ENCODE data around the gene EXOC6.

The EXOC6 gene

GRCh38 chr10:93079663-93080349 lies 231.5 kb downstream of the EXOC6 start:
- Histone ChIP-seq H2AK5ac (ENCODE audit: low read length) (peak overlapping the region; percentile 61), H4K8ac (ENCODE audit: low read depth, low read length) (peak overlapping the region; percentile 40), H2BK5ac (ENCODE audit: low read depth, low read length, poor library complexity) (no peak overlapping the region), H3K4me1 (ENCODE audit: control insufficient read depth in 1 of 2, insufficient read depth in 2 of 2, low read length in 2 of 2) (peaks cover 21 to 22% of the 10 kb centered on the region in 2 experiments), H3K23ac (ENCODE audit: low read length) (no peak overlapping the region), H2AFZ (ENCODE audit: insufficient read depth, low read length, poor library complexity) (no peak overlapping the region), H3K9ac (ENCODE audit: low read length) (no peak overlapping the region), H3K27me3 (ENCODE audit: insufficient read depth, low read length) (peaks cover 5% of the 10 kb centered on the region), H3K18ac (ENCODE audit: low read length) (no peak overlapping the region), H3K27ac (ENCODE audit: low read depth, low read length) (no peak overlapping the region), H4K91ac (ENCODE audit: low read depth, low read length) (peak overlapping the region; percentile 80), H3K14ac (ENCODE audit: low read length) (peak overlapping the region; percentile 33), H3K36me3 (ENCODE audit: control insufficient read depth in 1 of 2, insufficient read depth in 2 of 2, low read length in 2 of 2) (no peaks in the 10 kb centered on the region), H2BK120ac (ENCODE audit: insufficient read depth, low read length, poor library complexity) (peak overlapping the region; percentile 52), H3K79me2 (ENCODE audit: control insufficient read depth, insufficient read depth, low read length, poor library complexity) (peaks cover 2% of the 10 kb centered on the region), H3K4me3 (ENCODE audit: low read depth, low read length) (no peak overlapping the region), H3K4ac (ENCODE audit: low read depth, low read length) (no peak overlapping the region), H4K12ac (ENCODE audit: low read depth, low read length) (no peak overlapping the region), H3K9me3 (ENCODE audit: insufficient read depth, low read depth, low read length) (no peaks in the 10 kb centered on the region), H2BK12ac (ENCODE audit: low read length) (peak overlapping the region; percentile 55), H3K4me2 (ENCODE audit: low read length) (no peak overlapping the region), H3K79me1 (ENCODE audit: low read length) (peaks cover 23% of the 10 kb centered on the region)
- WGBS (ENCODE audit: extremely low coverage, insufficient coverage, insufficient read length) = no CpG with 5 or more reads among the region's 9 CpGs
- DNase-seq = no peak

DNA sequence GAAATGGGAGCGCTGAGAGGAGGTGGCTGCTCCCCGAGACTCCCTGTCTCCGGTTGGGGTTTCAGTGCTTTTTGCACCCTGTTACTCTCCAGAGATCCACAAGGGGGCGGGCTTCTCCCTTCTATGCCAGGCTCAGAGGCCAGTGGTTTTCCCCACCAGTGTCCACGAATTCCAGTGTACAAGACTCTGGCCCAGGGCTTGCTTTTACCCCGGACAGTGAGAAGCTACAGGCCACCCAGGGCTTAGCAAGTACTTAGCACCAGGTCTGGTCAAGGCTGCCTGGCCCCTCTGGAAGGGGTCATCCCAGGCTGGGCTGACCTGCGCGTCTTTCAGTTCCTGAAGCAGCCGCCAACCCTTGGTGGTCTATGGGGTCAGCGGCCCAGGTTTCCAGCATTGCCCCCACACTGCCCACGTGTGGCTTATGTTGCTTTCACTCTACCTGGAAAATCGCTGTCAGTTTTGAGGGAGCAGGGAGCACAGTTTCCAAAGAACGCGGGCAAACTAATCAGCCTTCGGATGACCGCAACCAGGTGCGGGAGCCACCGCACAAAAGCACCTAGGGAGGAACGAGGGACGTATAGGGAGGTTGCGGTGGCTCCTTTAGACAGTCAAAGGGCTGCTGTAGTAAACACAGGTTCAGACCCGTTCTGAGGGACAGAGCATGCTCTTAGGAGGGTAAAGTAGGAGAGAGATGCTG lies 232.2 kb downstream of the EXOC6 start:
- Histone ChIP-seq H3K27me3 (ENCODE audit: insufficient read depth, low read length) (no peaks in the 10 kb centered on the region), H3K36me3 (ENCODE audit: control insufficient read depth in 1 of 2, insufficient read depth in 2 of 2, low read length in 2 of 2) (no peaks in the 10 kb centered on the region), H2BK5ac (ENCODE audit: low read depth, low read length, poor library complexity) (peak overlapping the region; percentile 70), H4K91ac (ENCODE audit: low read depth, low read length) (peak overlapping the region; percentile 91), H2AK5ac (ENCODE audit: low read length) (peak overlapping the region; percentile 70), H3K4ac (ENCODE audit: low read depth, low read length) (peak overlapping the region; percentile 10), H3K18ac (ENCODE audit: low read length) (peak overlapping the region; percentile 56), H3K4me3 (ENCODE audit: low read depth, low read length) (no peak overlapping the region), H3K79me1 (ENCODE audit: low read length) (peaks cover 19% of the 10 kb centered on the region), H3K9me3 (ENCODE audit: insufficient read depth, low read depth, low read length) (no peaks in the 10 kb centered on the region), H2AFZ (ENCODE audit: insufficient read depth, low read length, poor library complexity) (no peak overlapping the region), H2BK12ac (ENCODE audit: low read length) (peak overlapping the region; percentile 95), H3K27ac (ENCODE audit: low read depth, low read length) (peak overlapping the region; percentile 0), H3K23ac (ENCODE audit: low read length) (no peak overlapping the region), H3K4me1 (ENCODE audit: control insufficient read depth in 1 of 2, insufficient read depth in 2 of 2, low read length in 2 of 2) (peaks cover 17 to 18% of the 10 kb centered on the region in 2 experiments), H2BK120ac (ENCODE audit: insufficient read depth, low read length, poor library complexity) (peak overlapping the region; percentile 87), H3K4me2 (ENCODE audit: low read length) (no peak overlapping the region), H3K79me2 (ENCODE audit: control insufficient read depth, insufficient read depth, low read length, poor library complexity) (no peaks in the 10 kb centered on the region), H3K14ac (ENCODE audit: low read length) (peak overlapping the region; percentile 71), H4K8ac (ENCODE audit: low read depth, low read length) (peak overlapping the region; percentile 40), H4K12ac (ENCODE audit: low read depth, low read length) (peak overlapping the region; percentile 38), H3K9ac (ENCODE audit: low read length) (no peak overlapping the region)
- DNase-seq = peak in 1 of 2 donors; percentile 58
- no CpG with 5 or more reads among the region's 22 CpGs for WGBS (ENCODE audit: extremely low coverage, insufficient coverage, insufficient read length)

- Histone ChIP-seq H2AFZ (ENCODE audit: insufficient read depth, low read length, poor library complexity) (no peak overlapping the region), H2BK12ac (ENCODE audit: low read length) (peak overlapping the region; percentile 95), H3K79me1 (ENCODE audit: low read length) (peaks cover 15% of the 10 kb centered on the region), H3K23ac (ENCODE audit: low read length) (no peak overlapping the region), H4K12ac (ENCODE audit: low read depth, low read length) (no peak overlapping the region), H3K79me2 (ENCODE audit: control insufficient read depth, insufficient read depth, low read length, poor library complexity) (no peaks in the 10 kb centered on the region), H2BK5ac (ENCODE audit: low read depth, low read length, poor library complexity) (peak overlapping the region; percentile 70), H4K8ac (ENCODE audit: low read depth, low read length) (no peak overlapping the region), H3K9ac (ENCODE audit: low read length) (no peak overlapping the region), H3K9me3 (ENCODE audit: insufficient read depth, low read depth, low read length) (no peaks in the 10 kb centered on the region), H3K14ac (ENCODE audit: low read length) (peak overlapping the region; percentile 57), H4K91ac (ENCODE audit: low read depth, low read length) (peak overlapping the region; percentile 91), H3K4me3 (ENCODE audit: low read depth, low read length) (no peak overlapping the region), H3K4me2 (ENCODE audit: low read length) (no peak overlapping the region), H2AK5ac (ENCODE audit: low read length) (peak overlapping the region; percentile 17), H3K18ac (ENCODE audit: low read length) (peak overlapping the region; percentile 38), H3K27me3 (ENCODE audit: insufficient read depth, low read length) (no peaks in the 10 kb centered on the region), H3K4ac (ENCODE audit: low read depth, low read length) (no peak overlapping the region), H3K27ac (ENCODE audit: low read depth, low read length) (no peak overlapping the region), H3K36me3 (ENCODE audit: control insufficient read depth in 1 of 2, insufficient read depth in 2 of 2, low read length in 2 of 2) (no peaks in the 10 kb centered on the region), H2BK120ac (ENCODE audit: insufficient read depth, low read length, poor library complexity) (peak overlapping the region; percentile 87), H3K4me1 (ENCODE audit: control insufficient read depth in 1 of 2, insufficient read depth in 2 of 2, low read length in 2 of 2) (peaks cover 12 to 14% of the 10 kb centered on the region in 2 experiments)
- no peak for DNase-seq
- no CpG with 5 or more reads among the region's 3 CpGs for WGBS (ENCODE audit: extremely low coverage, insufficient coverage, insufficient read length)
Observed at GRCh38 chr10:93081318-93081717, 233.0 kb downstream of the EXOC6 start.

DNA sequence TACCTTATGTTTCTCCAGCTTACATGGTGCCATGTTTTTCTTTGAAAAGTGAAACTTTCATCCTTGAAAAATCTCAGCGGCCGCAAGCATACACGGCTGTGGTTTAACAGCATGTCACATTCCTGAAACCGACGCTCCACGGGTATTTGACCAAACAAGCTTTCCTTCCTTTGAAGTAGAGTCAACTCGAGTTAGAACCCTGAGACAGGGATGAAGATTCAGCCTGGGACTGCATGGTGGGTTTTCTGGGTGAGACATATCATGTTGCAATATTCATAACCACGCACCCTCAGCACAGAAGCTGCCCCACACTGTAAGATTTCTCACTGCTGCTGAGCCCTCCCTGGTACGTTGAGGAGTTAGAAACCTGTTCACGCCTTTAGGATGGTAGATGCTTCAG lies 233.5 kb downstream of the EXOC6 start:
- no peak overlapping the region for H4K91ac ChIP-seq (ENCODE audit: low read depth, low read length)

More for the DNA sequence above, 233.5 kb downstream of the EXOC6 start:
- H4K8ac ChIP-seq (ENCODE audit: low read depth, low read length) = no peak overlapping the region
- no peak overlapping the region for H3K27ac ChIP-seq (ENCODE audit: low read depth, low read length)
- H2AFZ ChIP-seq (ENCODE audit: insufficient read depth, low read length, poor library complexity) = no peak overlapping the region
- H4K12ac ChIP-seq (ENCODE audit: low read depth, low read length) = no peak overlapping the region
- WGBS (ENCODE audit: extremely low coverage, insufficient coverage, insufficient read length) = no CpG with 5 or more reads among the region's 10 CpGs
- H3K23ac ChIP-seq (ENCODE audit: low read length) = no peak overlapping the region
- H2BK120ac ChIP-seq (ENCODE audit: insufficient read depth, low read length, poor library complexity) = no peak overlapping the region
- no peaks in the 10 kb centered on the region for H3K36me3 ChIP-seq (ENCODE audit: control insufficient read depth in 1 of 2, insufficient read depth in 2 of 2, low read length in 2 of 2)
- no peaks in the 10 kb centered on the region for H3K27me3 ChIP-seq (ENCODE audit: insufficient read depth, low read length)
- no peak overlapping the region for H3K4me3 ChIP-seq (ENCODE audit: low read depth, low read length)
- no peak overlapping the region for H2BK5ac ChIP-seq (ENCODE audit: low read depth, low read length, poor library complexity)
- peak; percentile 30 to 67 for DNase-seq
- no peak overlapping the region for H2AK5ac ChIP-seq (ENCODE audit: low read length)
- H3K18ac ChIP-seq (ENCODE audit: low read length) = no peak overlapping the region
- H3K9ac ChIP-seq (ENCODE audit: low read length) = no peak overlapping the region
- peaks cover 12 to 14% of the 10 kb centered on the region in 2 experiments for H3K4me1 ChIP-seq (ENCODE audit: control insufficient read depth in 1 of 2, insufficient read depth in 2 of 2, low read length in 2 of 2)
- no peak overlapping the region for H3K14ac ChIP-seq (ENCODE audit: low read length)
- H3K79me1 ChIP-seq (ENCODE audit: low read length) = peaks cover 15% of the 10 kb centered on the region
- H3K4me2 ChIP-seq (ENCODE audit: low read length) = no peak overlapping the region
- H3K9me3 ChIP-seq (ENCODE audit: insufficient read depth, low read depth, low read length) = no peaks in the 10 kb centered on the region
- H2BK12ac ChIP-seq (ENCODE audit: low read length) = peak overlapping the region; percentile 7
- H3K79me2 ChIP-seq (ENCODE audit: control insufficient read depth, insufficient read depth, low read length, poor library complexity) = no peaks in the 10 kb centered on the region
- no peak overlapping the region for H3K4ac ChIP-seq (ENCODE audit: low read depth, low read length)
